ENCODE data around the gene PLCZ1.

DNA sequence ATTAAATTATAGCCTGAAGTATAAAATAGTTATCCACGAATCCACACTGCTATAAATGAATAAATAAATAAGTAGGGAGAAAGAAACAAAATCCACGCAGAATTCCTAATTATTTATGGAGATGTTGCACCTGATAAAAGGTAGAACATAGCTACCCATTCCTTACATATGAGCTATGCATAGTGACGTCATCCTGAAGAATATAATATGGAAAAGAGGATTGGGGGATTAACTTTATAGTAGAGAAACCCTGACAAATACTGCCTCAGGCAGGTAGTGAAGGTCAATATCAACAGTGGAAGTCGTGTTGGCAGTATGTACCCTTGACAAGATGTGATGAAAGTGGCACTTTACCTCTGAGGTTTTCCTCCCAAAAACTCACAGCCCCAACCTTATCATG is 82.5 kb downstream of the PLCZ1 start:
- TF ChIP-seq, protein P1, sequence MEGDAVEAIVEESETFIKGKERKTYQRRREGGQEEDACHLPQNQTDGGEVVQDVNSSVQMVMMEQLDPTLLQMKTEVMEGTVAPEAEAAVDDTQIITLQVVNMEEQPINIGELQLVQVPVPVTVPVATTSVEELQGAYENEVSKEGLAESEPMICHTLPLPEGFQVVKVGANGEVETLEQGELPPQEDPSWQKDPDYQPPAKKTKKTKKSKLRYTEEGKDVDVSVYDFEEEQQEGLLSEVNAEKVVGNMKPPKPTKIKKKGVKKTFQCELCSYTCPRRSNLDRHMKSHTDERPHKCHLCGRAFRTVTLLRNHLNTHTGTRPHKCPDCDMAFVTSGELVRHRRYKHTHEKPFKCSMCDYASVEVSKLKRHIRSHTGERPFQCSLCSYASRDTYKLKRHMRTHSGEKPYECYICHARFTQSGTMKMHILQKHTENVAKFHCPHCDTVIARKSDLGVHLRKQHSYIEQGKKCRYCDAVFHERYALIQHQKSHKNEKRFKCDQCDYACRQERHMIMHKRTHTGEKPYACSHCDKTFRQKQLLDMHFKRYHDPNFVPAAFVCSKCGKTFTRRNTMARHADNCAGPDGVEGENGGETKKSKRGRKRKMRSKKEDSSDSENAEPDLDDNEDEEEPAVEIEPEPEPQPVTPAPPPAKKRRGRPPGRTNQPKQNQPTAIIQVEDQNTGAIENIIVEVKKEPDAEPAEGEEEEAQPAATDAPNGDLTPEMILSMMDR (conservative IDR thresholded peaks at IDR 0.05 in 1 of 2, IDR thresholded peaks at IDR 0.05 in 1 of 2; ENCODE audit: extremely low read depth in 1 of 2, insufficient read depth in 1 of 2, low read depth in 1 of 2, low read length in 2 of 2), result no peak
- TF ChIP-seq EZH2 (IDR thresholded peaks at IDR 0.05; ENCODE audit: borderline replicate concordance, low read length), result no peak

Data from mammary epithelial cell (primary cell).